ENCODE data around the gene ZNF488. TPM values are rescaled to one million over a fixed set of nuclear protein-coding genes. Genes with fewer than 3 reads are reported as not detected.

Gene ZNF488
- total RNA-seq, 1 donor from 2014 or later, result 0.35 TPM

GRCh38 chr10:47337310-47337709 lies 46.8 kb downstream of the ZNF488 start:
- H3K9me3 Mint-ChIP-seq (ENCODE audit: unreplicated experiment), result no peaks in the 10 kb centered on the region
- no peaks in the 10 kb centered on the region for H3K36me3 Mint-ChIP-seq (ENCODE audit: unreplicated experiment)
- TF ChIP-seq CTCF (IDR thresholded peaks at IDR 0.05), result no peak
- no peak overlapping the region for H3K4me3 Mint-ChIP-seq (ENCODE audit: unreplicated experiment)
- H3K27ac Mint-ChIP-seq (ENCODE audit: unreplicated experiment), result no peak overlapping the region
- peaks cover 68% of the 10 kb centered on the region for H3K27me3 Mint-ChIP-seq (ENCODE audit: unreplicated experiment)
- no peaks in the 10 kb centered on the region for H3K4me1 Mint-ChIP-seq (ENCODE audit: unreplicated experiment)
- no peak for DNase-seq (ENCODE audit: extremely low spot score, unreplicated experiment)

GRCh38 chr10:47336387-47337134 lies 47.5 kb downstream of the ZNF488 start:
- H3K9me3 Mint-ChIP-seq (ENCODE audit: unreplicated experiment), result no peaks in the 10 kb centered on the region
- no peak for DNase-seq (ENCODE audit: extremely low spot score, unreplicated experiment)
- TF ChIP-seq CTCF (IDR thresholded peaks at IDR 0.05), result no peak
- H3K4me3 Mint-ChIP-seq (ENCODE audit: unreplicated experiment), result no peak overlapping the region
- H3K36me3 Mint-ChIP-seq (ENCODE audit: unreplicated experiment), result no peaks in the 10 kb centered on the region
- no peak overlapping the region for H3K27ac Mint-ChIP-seq (ENCODE audit: unreplicated experiment)
- no peaks in the 10 kb centered on the region for H3K4me1 Mint-ChIP-seq (ENCODE audit: unreplicated experiment)
- H3K27me3 Mint-ChIP-seq (ENCODE audit: unreplicated experiment), result peaks cover 63% of the 10 kb centered on the region

- H3K27me3 Mint-ChIP-seq (ENCODE audit: unreplicated experiment), result peaks cover 58% of the 10 kb centered on the region
- no peaks in the 10 kb centered on the region for H3K4me1 Mint-ChIP-seq (ENCODE audit: unreplicated experiment)
- no peaks in the 10 kb centered on the region for H3K36me3 Mint-ChIP-seq (ENCODE audit: unreplicated experiment)
- no peak for TF ChIP-seq CTCF (IDR thresholded peaks at IDR 0.05)
- no peaks in the 10 kb centered on the region for H3K9me3 Mint-ChIP-seq (ENCODE audit: unreplicated experiment)
- no peak for DNase-seq (ENCODE audit: extremely low spot score, unreplicated experiment)
- no peak overlapping the region for H3K4me3 Mint-ChIP-seq (ENCODE audit: unreplicated experiment)
- no peak overlapping the region for H3K27ac Mint-ChIP-seq (ENCODE audit: unreplicated experiment)
Observed at GRCh38 chr10:47335906-47336305, 48.2 kb downstream of the ZNF488 start.

GRCh38 chr10:47334466-47335295 lies 49.4 kb downstream of the ZNF488 start:
- Mint-ChIP-seq H3K27me3 (ENCODE audit: unreplicated experiment) (peaks cover 47% of the 10 kb centered on the region), H3K4me1 (ENCODE audit: unreplicated experiment) (no peaks in the 10 kb centered on the region), H3K27ac (ENCODE audit: unreplicated experiment) (no peak overlapping the region), H3K9me3 (ENCODE audit: unreplicated experiment) (no peaks in the 10 kb centered on the region), H3K4me3 (ENCODE audit: unreplicated experiment) (no peak overlapping the region), H3K36me3 (ENCODE audit: unreplicated experiment) (no peaks in the 10 kb centered on the region)
- DNase-seq (ENCODE audit: extremely low spot score, unreplicated experiment), result no peak
- no peak for TF ChIP-seq CTCF (IDR thresholded peaks at IDR 0.05)

GRCh38 chr10:47333532-47333931 lies 50.6 kb downstream of the ZNF488 start:
- no peak for DNase-seq (ENCODE audit: extremely low spot score, unreplicated experiment)
- TF ChIP-seq CTCF (IDR thresholded peaks at IDR 0.05), result no peak
- no peaks in the 10 kb centered on the region for H3K4me1 Mint-ChIP-seq (ENCODE audit: unreplicated experiment)
- no peak overlapping the region for H3K4me3 Mint-ChIP-seq (ENCODE audit: unreplicated experiment)
- no peak overlapping the region for H3K27ac Mint-ChIP-seq (ENCODE audit: unreplicated experiment)
- H3K36me3 Mint-ChIP-seq (ENCODE audit: unreplicated experiment), result no peaks in the 10 kb centered on the region
- H3K27me3 Mint-ChIP-seq (ENCODE audit: unreplicated experiment), result peaks cover 40% of the 10 kb centered on the region
- H3K9me3 Mint-ChIP-seq (ENCODE audit: unreplicated experiment), result no peaks in the 10 kb centered on the region
